Calu3 (cell line): ENCODE data around the gene ZFAND5. TPM values are rescaled to one million over a fixed set of nuclear protein-coding genes. Genes with fewer than 3 reads are reported as not detected.

Source experiments
- BruUV-seq: library from RNA; stranded (reverse); fragments of 400-500 nt; replicated peaks from 2 replicates; lab custom pipeline; 2021; lab: Mats Ljungman, UMichigan
- CTCF ChIA-PET: fragments of 300-600 bp; sonication (Branson Sonifier 250); formaldehyde crosslinking; loops from one replicate; lab custom pipeline; 2022; ENCODE audit warnings: antibody characterized with exemption; lab: Charles Lee
- DNase-seq: peaks from one replicate; pipeline ENCODE4 v3.0.0; 2022
- H3K27ac Mint-ChIP-seq: one replicate; pipeline ENCODE4 v1.8.0; 2022; ENCODE audit warnings: mixed read lengths; ENCODE audit not compliant: unreplicated experiment
- H3K27me3 Mint-ChIP-seq: one replicate; pipeline ENCODE4 v1.8.0; 2022; ENCODE audit warnings: mixed read lengths; ENCODE audit not compliant: unreplicated experiment
- H3K36me3 Mint-ChIP-seq: one replicate; pipeline ENCODE4 v1.8.0; 2022; ENCODE audit warnings: mild to moderate bottlenecking, moderate library complexity, mixed read lengths; ENCODE audit not compliant: insufficient read depth, unreplicated experiment
- H3K4me1 Mint-ChIP-seq: one replicate; pipeline ENCODE4 v1.8.0; 2022; ENCODE audit warnings: mild to moderate bottlenecking, low read depth, mixed read lengths; ENCODE audit not compliant: unreplicated experiment
- H3K4me3 Mint-ChIP-seq: one replicate; pipeline ENCODE4 v1.8.0; 2022; ENCODE audit warnings: mild to moderate bottlenecking, low read depth, moderate library complexity, mixed read lengths; ENCODE audit not compliant: unreplicated experiment
- H3K9me3 Mint-ChIP-seq: one replicate; pipeline ENCODE4 v1.8.0; 2022; ENCODE audit warnings: low read depth, mixed read lengths; ENCODE audit not compliant: unreplicated experiment
- intact Hi-C: fragments of 100-400 bp; cut with micrococcal nuclease; formaldehyde crosslinking; loops from one replicate; pipeline ENCODE4 v1.10.0; 2022; ENCODE audit not compliant: unreplicated experiment
- total RNA-seq: library from RNA; stranded (reverse); gene quantifications from 2 replicates; pipeline ENCODE4 v1.2.3, GENCODE V29; 2022
- TF ChIP-seq, protein P1 (sequence below): fragments of 200-600 bp; IDR thresholded peaks from one replicate; pipeline ENCODE4 v1.8.0; 2022; ENCODE audit warnings: antibody characterized with exemption; ENCODE audit not compliant: unreplicated experiment

The ZFAND5 gene
- total RNA-seq, 1 experiment from 2014 or later: 115 TPM

DNA sequence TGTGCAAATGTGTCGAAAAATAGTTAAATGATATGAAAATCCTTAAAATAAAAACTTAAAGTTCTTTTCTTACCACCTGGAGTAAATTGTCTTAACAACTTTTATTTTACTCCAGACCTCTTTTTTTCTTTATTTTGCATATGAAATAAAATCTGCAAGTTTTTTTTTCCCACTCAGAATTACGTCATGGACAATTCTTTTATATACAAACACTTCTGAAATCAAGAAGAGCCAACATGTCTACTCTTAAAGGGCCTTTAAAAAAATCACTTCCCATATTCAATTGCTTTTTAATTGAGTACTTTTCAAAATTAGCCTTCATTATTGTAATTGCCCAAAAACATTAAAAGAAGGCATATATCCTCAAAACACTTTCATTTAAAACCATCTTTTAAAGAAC, 37.7 kb upstream of the ZFAND5 start:
- no TSS peak for BruUV-seq
- no peak overlapping the region for H3K27ac Mint-ChIP-seq
- DNase-seq: no peak
- peaks cover 9% of the 10 kb centered on the region for H3K4me1 Mint-ChIP-seq
- intact Hi-C loops: loop anchor here (10.0 kb wide), 1 partner anchor 72 kb away; no protein-coding TSS in a partner anchor
- H3K4me3 Mint-ChIP-seq: no peak overlapping the region
- CTCF ChIA-PET: no interaction called here
- TF ChIP-seq, protein P1, sequence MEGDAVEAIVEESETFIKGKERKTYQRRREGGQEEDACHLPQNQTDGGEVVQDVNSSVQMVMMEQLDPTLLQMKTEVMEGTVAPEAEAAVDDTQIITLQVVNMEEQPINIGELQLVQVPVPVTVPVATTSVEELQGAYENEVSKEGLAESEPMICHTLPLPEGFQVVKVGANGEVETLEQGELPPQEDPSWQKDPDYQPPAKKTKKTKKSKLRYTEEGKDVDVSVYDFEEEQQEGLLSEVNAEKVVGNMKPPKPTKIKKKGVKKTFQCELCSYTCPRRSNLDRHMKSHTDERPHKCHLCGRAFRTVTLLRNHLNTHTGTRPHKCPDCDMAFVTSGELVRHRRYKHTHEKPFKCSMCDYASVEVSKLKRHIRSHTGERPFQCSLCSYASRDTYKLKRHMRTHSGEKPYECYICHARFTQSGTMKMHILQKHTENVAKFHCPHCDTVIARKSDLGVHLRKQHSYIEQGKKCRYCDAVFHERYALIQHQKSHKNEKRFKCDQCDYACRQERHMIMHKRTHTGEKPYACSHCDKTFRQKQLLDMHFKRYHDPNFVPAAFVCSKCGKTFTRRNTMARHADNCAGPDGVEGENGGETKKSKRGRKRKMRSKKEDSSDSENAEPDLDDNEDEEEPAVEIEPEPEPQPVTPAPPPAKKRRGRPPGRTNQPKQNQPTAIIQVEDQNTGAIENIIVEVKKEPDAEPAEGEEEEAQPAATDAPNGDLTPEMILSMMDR: no peak
- H3K36me3 Mint-ChIP-seq: peaks cover 5% of the 10 kb centered on the region
- H3K27me3 Mint-ChIP-seq: no peaks in the 10 kb centered on the region
- no peaks in the 10 kb centered on the region for H3K9me3 Mint-ChIP-seq

DNA sequence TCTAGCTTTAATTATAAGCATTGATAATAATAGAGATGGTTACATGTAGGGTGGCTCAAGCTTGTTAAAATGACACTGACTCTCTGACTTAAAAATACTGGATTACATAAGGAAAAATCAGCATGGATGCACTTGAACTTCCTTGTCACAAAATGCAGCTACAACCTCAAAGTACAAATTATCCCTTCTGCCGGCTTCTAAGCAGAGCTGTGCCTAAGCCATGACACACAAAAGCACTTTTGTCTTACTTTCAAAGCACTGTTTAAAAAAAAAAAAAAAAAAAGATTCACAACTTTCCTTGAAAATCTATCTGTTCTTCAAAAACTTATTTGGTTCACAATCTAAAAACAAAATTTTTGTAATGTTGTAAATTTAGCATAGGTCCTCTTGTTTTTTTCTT, 36.4 kb upstream of the ZFAND5 start:
- BruUV-seq: no TSS peak
- intact Hi-C loops: loop anchor here (10.0 kb wide), 1 partner anchor 73 kb away; no protein-coding TSS in a partner anchor
- no peaks in the 10 kb centered on the region for H3K9me3 Mint-ChIP-seq
- no peak overlapping the region for H3K4me3 Mint-ChIP-seq
- peaks cover 1% of the 10 kb centered on the region for H3K4me1 Mint-ChIP-seq
- CTCF ChIA-PET: no interaction called here
- no peak overlapping the region for H3K27ac Mint-ChIP-seq
- peaks cover under 1% of the 10 kb centered on the region for H3K36me3 Mint-ChIP-seq
- DNase-seq: no peak
- no peaks in the 10 kb centered on the region for H3K27me3 Mint-ChIP-seq
- TF ChIP-seq, protein P1: no peak

DNA sequence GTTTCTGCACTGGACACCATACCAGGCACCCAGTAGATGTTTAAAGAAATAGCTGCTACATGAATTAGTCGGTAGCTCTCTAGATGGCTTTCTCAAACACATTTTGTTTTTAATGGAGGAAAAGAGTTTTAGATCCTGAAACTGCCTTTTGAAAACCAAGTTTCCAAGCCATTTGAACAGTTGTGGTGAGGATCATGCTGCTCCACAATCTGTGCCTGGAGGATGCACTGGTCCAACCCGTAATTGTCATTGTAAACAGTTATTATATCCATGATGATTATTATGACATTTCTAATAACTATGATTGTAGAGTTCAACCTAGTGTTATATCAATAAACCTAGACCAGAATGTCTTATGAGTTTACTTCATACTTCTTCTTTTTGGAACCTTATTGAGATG, 35.9 kb upstream of the ZFAND5 start:
- CTCF ChIA-PET: no interaction called here
- H3K9me3 Mint-ChIP-seq: no peaks in the 10 kb centered on the region
- H3K36me3 Mint-ChIP-seq: no peaks in the 10 kb centered on the region
- no peak overlapping the region for H3K4me3 Mint-ChIP-seq
- DNase-seq: no peak
- BruUV-seq: no TSS peak
- no peaks in the 10 kb centered on the region for H3K4me1 Mint-ChIP-seq
- TF ChIP-seq, protein P1: no peak
- intact Hi-C loops: loop anchor here (10.0 kb wide), 1 partner anchor 74 kb away; no protein-coding TSS in a partner anchor
- no peak overlapping the region for H3K27ac Mint-ChIP-seq
- no peaks in the 10 kb centered on the region for H3K27me3 Mint-ChIP-seq

DNA sequence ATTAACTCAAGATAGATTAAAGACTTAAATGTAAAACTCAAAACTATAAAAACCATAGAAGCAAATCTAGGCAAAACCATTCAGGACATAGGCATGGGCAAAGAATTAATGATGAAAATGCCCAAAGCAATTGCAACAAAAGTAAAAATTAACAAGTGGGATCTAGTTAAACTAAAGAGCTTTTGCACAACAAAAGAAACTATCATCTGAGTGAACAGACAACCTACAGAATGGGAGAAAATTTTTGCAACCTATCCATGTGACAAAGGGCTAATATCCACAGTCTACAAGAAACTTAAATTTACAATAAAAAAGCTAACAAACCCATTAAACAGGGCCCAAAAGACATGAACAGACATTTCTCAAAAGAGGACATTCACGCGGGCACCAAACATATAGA, 34.4 kb upstream of the ZFAND5 start:
- Mint-ChIP-seq H3K4me3 (no peak overlapping the region), H3K9me3 (no peaks in the 10 kb centered on the region), H3K27ac (no peak overlapping the region), H3K36me3 (no peaks in the 10 kb centered on the region), H3K4me1 (no peaks in the 10 kb centered on the region), H3K27me3 (no peaks in the 10 kb centered on the region)
- CTCF ChIA-PET: no interaction called here
- no peak for DNase-seq
- BruUV-seq: no TSS peak
- intact Hi-C loops: no loop called here
- TF ChIP-seq, protein P1: no peak
